Hippocampal formation (tissue), 2 donors: ENCODE data around the gene COL23A1.

Experiments used
- DNase-seq, 2 donors: peaks; one replicate each; lab custom pipeline; 2025; lab: John Stamatoyannopoulos, UW

Gene COL23A1

DNA sequence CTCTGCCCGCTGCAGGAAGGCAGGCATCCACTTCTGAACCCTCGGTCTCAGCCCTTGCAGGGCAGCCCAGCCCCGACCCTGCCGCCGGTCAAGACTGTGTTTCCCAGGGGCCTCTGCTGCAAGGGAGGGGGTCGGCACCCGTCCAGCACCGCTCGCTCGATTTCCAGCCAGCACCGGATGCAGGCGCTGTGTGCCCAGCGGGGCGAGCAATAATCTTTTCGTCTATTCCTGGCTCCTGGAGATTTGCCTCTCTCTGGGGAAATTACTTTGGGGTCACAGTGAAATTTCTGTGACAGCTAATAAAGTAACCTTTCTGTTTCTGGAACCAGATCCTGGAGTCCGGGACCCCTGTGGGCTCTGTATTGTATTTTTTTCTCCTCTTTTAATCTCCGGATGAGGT lies 155.3 kb downstream of the COL23A1 start:
- DNase-seq, result no peak

DNA sequence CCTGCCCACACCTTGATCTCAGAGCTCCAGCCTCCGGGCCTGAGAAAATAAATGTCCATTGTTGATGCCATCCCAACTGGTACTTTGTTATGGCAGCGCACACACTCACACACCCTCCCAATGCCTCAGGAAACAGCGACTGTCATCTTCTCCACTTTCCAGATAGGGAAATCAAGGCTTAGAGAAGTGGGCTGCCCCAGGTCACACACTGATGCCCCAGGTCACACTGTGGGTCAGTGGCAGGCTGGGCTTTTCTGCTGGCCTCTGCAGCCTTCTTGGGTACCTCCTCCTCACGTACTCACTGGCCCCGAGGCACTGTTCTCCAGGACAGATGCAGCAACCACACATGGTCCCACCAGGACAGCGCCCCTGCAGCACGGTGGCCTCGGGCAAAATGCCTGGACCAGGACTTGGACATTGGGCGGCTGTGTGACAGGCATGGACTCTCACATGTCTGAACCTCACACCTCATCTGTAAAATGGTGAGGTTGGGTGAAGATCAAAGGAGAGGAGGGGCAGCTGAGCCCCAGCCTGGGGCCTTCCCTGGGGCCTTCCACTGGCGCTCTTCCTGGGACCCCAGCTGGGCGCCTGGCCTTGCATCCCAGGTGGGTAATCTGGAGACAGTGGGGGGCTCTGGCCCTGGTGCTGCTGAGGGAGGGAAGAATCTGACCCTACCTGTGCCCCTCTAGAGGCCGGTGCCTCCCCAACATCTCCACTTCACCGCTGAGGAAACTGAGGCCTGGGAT lies 156.0 kb downstream of the COL23A1 start:
- DNase-seq, result no peak

DNA sequence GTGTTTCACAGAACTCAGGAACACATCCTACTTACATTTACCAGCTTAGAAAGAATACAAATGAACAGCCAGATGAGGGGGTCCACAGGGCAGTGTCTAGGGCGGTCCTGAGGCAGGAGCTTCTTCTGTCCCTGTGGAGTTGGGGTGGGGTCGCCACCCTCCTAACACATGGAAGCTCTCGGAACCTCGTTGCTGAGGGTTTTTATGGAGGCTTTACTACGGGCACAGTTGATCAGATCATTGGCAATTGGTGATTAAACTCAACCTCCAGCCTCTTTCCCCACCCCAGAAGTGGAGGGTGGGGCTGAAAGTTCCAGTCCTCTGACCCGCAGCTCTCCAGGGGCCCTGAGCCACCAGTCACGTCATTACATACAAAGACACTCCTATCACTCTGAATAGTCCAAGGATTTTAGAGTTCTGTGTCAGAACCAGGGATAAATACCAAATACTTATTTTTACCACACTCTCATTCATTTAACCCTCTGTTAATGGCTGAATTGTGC lies 156.9 kb downstream of the COL23A1 start:
- DNase-seq, result no peak

DNA sequence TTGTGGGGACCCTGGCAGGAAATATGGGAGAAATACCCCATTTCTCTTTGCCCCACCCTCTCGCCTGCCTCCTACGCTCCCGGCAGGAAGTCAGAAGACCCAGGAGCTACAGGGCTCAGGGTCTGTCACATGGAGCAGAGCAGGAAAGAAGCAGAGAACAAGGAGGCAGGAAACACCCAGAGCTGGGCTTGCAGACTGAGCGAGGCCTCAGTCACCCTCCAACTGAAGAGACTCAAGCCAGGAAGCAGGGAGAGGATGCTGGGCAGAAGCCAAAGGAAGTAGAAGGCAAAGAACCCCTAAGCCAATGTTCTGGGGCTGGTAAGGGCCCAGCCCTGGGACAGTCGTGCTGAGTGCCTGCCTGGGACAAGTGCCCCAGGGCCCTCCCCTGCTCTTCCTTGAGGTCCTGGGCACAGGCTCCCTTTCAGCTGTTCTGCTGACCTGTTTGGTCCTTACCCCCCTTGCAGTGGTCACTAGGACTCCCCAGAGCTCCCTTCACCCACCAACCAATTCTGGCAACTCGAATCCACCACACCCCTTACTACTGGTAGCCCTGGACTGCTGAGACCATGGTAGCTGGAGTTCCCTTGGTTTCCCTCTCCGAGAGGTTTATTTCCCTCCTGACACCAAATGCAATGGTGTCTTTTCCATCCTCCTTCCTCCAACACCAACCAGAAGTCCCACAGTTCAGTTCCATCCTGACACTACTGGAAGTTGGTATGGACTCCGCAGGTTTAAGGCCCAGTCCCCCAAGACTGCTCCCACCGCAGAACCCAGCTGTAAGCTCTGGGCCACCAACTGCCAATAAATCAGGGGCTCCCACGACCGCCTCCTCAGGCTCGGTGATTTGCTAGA lies 157.5 kb downstream of the COL23A1 start:
- no peak for DNase-seq

DNA sequence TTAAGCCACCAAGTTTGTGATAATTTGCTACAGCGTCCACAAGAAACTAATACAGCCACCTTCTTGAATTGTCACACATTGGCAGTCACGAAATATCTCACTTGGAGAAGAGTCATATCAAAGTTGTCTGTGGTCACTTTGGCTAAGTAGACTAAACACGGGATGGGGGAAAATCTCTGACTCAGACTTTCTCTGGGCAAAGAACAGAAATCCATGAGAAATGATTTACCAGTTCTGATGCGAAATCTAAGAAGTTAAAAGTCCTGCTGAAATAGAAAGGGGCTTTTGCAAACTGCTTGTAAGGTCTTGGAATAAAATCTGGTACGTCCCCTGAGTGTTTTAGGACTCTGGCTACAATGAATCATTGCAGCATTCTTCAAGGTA lies 158.4 kb downstream of the COL23A1 start:
- no peak for DNase-seq

DNA sequence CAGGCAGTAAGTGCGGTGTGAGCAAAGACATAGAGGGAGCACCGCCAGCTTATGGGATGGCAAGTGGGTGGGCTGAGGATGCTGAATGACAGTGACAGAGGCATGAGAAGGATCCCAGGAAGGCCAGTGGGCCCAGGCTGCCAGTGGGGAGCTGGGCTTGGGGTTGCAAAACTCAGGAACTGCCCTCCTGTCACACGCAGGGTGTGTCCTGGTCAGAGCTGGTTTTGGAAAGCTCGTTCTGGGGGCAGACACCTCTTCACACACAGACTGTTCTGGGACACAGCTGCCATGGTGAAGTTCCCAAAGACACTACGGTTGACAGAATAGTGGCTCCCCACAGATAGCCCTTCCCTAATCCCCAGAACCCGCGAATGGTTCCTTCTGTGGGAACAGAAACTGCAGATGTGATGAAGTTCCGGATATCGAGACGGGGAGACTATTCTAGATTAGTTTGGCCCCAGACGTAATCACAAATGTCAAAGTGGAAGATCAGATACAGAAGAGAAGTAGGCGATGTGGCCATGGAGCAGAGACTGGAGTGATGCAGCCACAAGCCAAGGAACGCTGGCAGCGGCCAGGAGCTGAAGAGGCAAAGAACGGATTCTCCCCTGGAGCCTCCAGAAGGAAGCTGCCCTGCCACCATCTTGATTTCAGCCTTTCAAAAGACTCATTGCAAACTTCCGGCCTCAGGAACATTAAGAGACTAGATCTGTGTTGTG lies 159.0 kb downstream of the COL23A1 start:
- DNase-seq, result no peak

DNA sequence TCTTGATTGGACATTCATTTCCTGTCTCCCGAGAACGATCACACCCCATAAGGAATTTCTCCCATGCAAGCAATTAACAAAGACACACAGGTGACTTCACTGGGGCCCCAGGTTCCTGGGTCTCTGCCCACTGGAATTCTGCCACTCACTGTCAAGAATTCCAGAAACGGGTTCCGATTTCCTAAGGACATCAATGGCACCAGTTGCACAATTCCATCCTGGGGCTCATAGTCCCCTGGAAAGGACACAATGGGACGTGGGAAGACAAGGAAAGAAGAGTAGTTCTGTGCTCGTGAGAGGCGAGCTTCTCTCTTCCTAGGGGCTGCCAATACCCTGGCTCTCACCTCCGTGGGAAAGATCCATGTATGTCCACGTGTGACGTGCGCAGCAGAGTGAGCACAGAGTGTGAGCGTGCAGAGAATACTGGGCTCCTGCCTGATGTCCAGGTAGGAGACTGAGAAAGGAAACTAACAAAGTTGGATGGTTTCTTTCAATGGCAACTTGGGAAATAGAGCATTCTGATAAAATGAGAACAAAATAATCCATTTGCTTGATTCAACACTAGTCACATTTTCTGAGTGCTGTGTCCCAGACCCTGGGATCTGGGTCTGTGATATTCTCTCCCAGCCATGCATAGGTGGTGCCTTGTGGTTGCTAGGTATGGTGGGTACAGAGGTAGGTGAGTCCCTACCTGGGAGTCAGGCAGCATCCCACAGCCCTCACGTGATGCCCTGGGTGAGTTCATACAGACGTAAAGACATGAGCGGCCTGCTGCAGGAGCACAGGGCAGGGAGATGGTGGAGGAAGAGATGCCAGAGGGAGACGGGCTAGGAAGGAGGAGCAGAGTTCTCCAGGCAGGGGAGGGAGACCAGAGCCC lies 159.8 kb downstream of the COL23A1 start:
- DNase-seq, result no peak

DNA sequence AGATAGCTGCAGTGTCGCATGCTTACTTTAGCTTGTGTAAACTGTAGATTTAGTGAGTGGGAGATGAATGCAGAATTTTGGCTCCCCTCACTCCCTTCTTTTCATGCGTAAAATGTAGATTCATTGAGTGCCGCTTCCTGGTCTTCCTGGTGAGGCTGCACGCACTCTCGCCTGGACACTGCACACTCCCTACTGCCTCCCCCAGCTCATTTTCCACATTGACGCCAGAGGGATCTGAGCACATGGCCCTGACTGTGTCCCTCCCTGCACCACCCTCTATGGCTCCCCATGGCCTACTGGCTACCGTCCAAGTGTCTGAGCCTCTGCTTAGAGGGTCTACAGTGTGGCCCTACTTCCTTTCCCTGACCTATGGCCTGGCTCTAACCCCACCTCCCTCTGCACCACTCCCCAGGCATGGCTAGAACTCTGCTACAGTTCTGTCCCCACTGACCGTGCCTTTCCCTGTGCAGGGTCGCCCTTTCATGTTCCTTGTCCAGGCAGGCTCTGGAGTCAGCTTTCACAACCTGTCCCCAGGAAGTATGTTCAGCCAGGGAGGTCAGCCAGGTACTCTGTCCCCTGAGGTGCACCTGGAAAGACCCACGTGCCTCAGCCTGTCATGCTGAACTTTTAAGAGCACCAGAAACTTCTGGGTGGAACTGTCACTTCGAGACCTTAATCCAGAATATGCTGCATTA lies 160.6 kb downstream of the COL23A1 start:
- no peak for DNase-seq

DNA sequence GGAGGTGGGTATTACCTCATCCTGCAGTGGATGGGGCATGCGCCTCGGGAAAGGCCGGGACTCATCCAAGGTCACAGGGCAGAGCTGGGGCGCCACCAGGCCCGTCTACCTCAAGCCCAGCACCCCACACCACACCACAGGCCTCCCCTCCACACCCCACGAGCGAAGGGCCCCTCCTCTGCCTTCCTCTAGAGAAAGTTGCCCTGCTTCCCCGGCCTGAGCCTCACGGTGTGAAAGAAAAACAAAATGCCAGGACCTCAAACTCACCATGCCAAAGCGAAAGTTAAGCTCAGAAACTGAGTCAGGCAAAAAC lies 161.1 kb downstream of the COL23A1 start:
- DNase-seq, result no peak

DNA sequence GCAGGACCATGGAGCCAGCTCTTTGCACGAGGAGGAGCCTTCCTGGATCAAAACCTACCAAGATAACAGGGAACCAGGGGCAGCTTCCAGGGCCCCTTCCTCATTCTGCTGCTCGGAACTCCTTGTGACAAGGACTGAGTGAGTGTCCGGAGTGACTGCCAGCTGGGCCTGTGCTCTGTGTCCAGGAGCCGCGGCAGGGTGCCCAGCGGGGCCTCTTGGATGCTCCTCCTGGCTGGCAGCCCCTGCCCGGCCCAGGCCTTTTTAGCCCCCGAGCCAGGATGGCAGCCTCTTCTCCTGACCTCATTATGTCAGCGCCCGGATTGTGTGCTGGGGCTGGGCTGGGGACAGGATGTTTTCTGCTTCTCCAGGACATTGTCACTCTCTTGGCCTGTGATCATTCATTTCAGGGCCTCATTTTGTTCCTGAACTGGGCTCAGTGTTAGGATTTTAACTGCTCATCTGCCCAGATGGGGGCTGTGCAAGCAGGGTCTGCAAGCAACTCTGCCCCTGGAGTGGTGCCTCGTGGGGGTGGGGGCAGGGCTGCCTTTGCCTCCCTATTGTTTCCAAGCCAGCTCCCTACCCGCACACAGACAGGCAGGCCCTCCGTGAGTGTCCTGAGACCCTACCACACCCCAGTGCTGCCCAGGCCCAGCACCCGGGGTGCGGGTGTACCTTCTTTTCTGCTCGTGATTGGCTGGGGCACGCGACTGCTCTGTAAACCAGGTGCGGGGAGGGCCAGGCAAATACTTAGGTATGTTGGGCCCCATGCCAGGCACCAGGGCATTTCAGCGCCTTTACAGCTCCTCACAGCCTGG lies 161.6 kb downstream of the COL23A1 start:
- peak; percentile 6 to 33 for DNase-seq

DNA sequence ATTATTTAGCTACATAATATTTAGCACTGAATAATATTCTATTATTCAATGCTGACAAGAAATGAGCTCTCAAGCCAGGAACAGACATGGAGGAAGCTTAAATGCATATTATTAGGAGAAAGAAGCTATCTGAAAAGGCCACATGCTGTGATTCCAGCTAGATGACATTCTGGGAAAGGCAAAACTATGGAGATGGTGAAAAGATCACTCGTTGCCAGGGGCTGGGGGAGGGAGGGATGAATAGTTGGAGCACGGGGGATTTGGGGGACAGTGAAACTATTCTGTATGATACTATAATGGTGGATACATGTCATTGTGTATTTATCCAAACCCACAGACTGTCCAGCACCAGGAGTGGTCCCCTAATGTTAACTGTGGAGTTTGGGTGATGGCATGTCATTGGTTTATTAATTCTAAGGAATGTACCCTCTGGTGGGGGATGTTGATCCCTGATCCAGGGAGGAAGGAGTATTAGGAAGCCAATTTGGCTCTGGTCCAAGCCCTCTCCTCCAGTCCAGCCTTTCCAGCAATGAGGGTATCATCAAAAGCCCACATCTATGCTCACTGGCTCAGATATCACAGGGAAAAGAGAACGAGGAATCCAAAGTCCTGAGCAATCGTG lies 162.5 kb downstream of the COL23A1 start:
- no peak for DNase-seq

DNA sequence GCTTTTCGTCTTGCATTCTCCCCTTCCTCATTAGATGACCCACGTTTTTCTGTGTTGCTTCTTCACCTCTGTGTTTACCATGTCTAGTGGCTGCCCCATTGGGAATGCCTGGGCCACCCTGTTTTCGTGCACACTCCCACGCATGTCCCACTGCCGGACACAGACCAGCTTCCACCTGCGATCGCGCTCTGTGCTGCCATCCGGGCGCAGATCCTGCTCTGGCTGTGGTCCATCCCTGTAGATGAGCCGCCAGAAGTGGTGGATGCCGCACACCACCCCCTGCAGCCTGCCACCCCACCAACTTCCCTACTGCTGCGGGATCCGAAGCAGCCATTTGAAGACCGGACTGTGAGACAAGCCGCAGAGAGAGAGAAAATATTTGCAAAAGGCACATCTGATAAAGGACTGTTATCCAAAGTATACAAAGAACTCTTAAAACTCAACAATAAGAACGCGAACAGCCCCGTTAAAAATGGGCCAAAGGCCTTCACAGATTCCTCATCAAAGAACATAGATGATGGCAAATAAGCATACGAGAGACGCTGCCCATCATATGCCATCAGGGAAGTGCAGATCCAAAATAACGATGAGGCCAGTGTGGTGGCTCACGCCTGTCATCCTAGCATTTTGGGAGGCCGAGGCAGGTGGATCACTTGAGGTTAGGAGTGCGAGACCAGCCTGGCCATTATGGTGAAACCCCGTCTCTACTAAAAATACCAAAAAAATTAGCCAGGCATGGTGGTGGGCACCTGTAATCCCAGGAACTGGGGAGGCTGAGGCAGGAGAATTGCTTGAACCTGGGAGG lies 163.7 kb downstream of the COL23A1 start:
- DNase-seq, result no peak

DNA sequence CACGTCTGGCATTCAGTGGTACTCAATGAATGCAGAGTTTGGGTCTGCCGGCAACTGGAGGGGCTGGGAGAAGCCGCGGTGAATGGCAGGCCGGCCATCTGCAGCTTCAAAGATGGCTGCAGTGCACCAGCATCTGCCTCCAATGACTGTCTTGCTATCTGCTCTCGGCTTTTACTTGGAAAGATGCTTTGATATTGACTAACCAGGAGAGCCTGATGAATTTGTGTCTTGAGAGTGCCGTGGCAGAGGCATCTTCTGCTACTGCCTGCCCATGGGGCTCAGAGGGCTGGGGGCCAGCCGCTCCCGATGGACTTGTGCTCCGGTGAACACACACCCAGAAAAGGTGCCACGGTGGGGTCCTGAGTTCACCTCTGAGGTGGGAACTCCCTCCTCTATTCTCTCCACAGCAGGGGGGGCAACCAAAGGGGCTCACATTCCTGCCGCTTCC lies 164.5 kb downstream of the COL23A1 start:
- DNase-seq, result no peak

DNA sequence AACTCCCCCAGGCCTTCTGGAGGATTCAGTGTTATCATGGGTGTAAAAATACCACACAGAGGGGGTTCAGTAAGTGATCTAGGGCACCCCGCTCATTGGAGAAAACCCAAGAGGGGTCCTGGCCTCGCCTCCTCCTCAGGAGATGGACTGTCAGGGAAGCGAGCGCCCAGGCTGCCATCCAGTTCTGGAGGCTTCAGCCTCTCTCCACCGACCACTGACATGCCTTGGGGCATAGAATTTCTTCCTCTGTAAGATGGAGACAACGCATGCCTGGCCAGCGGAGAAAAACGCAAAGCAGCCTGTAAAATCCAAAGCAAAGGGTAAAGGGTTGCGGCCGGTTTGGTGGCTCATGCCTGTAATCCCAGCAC lies 165.4 kb downstream of the COL23A1 start:
- no peak for DNase-seq

DNA sequence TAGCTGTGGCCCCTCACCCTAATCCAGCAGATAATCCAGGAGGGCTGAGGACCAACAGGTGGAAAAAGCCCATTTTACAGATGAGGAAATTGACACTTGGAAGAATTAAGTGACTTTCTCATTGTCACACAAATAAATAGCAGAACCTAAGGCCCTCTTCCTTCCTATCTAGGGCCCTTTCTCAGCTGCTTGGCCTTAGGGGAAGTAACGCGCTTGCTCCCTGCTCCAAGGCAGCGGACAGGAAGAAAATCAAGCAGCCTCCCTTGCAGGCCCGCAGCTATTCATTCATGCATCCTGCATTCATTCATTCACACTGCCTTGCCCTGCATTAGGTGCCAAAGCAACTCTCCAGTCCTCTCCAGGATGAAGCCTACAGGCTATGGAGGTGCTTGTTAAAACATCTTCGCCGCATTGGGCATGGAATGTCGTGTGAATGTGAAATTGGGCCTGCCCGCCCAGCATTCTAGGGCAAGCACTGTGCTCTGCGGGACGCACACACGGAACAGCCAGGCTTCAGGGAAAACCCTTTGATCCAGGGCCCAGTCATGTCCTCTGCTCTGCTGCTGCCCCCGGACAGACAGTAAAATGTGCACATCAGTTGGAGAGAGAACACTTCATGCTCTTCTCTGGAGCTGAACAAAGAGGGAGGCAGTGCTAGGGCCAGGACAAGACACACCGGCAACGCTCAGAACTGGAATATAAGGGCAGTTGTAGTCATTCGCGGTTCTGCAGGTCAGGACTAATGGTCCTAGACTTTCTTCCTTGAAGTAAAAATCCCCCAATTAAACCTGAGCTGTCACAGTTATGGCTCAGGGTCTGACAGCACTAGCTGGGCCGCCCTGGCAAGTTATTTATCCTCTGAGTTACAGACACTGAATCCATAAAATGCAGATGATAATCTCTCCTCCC lies 166.0 kb downstream of the COL23A1 start:
- no peak for DNase-seq

DNA sequence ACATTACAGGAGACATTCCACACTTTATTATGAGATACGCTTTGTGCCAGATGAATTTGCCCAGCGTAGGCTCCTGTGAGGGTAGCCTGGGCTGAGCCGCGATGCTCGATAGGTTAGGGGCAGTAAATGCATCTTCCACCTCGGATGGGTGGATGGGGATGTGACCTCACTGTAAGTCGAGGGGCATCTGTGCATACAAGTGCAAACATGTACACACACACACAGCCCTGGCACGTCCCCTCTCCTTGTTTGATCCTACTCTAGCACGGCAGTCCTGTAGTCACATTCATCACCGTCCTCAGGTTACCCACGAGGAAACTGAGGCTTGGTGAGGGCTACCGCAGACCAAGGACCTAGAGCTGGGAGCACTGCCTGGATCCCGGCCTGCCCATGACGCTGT lies 166.8 kb downstream of the COL23A1 start:
- DNase-seq, result no peak

DNA sequence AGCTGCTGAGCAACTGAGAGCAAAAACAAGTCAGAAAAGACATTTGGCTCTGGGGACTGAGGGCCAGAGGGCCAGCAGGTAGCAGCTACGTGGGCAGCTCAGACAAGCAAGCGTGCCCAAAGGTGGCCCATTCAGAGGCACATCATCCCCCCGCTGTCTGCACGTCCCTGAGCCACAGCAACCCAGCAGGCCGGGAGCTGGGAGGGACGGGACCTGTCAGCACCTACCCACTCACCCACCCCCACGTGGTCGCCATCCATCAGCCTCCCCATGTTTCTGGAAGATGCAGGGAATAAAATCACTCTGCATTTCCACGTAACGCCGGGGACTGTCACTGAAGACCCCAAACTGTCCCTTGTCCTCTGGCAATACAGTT lies 167.8 kb downstream of the COL23A1 start:
- DNase-seq, result no peak
